IMR-90 (cell line): Measurements from ENCODE around the gene JPH3. TPM values are rescaled to one million over a fixed set of nuclear protein-coding genes. Genes with fewer than 3 reads are reported as not detected.

Experiments used
- ATAC-seq: fragments of 200-7000 bp; cut with Tn5 transposase; 2 replicates; pipeline ENCODE4 v1.9.1; 2020; ENCODE audit warnings: low read depth, mild to moderate bottlenecking, moderate library complexity
- BruUV-seq: library from RNA; stranded (reverse); fragments of 400-500 nt; replicated peaks from 2 replicates; lab custom pipeline; 2021; lab: Mats Ljungman, UMichigan
- CTCF ChIA-PET: fragments of 300-600 bp; formaldehyde crosslinking; extraction: SDS; loops from one replicate; lab custom pipeline; 2021; ENCODE audit warnings: antibody characterized with exemption; lab: Yijun Ruan, JAX
- POLR2A ChIA-PET: fragments of 300-600 bp; sonication (Branson Sonifier 250); formaldehyde crosslinking; loops from one replicate; lab custom pipeline; 2022; ENCODE audit warnings: antibody characterized with exemption; ENCODE audit not compliant: unreplicated experiment; lab: Charles Lee
- DNase-seq: peaks from one replicate; pipeline ENCODE4 v3.0.0; 2013
- H2AFZ ChIP-seq: replicated peaks from 2 replicates; pipeline ENCODE3; 2013; ENCODE audit warnings: low read length, mild to moderate bottlenecking; ENCODE audit not compliant: poor library complexity
- H2AK5ac ChIP-seq: 2 replicates; pipeline ENCODE4 v1.6.1; 2013; ENCODE audit warnings: low read depth, low read length, inconsistent platforms
- H2AK9ac ChIP-seq: replicated peaks from 2 replicates; pipeline ENCODE3; 2013; ENCODE audit warnings: mild to moderate bottlenecking, low read depth, low read length, moderate library complexity; ENCODE audit not compliant: poor library complexity
- H2BK120ac ChIP-seq: 2 replicates; pipeline ENCODE4 v1.6.1; 2013; ENCODE audit warnings: low read depth, low read length, inconsistent platforms
- H2BK15ac ChIP-seq: 3 replicates; pipeline ENCODE4 v1.6.1; 2013; ENCODE audit warnings: low read depth, low read length, inconsistent platforms
- H2BK20ac ChIP-seq: 2 replicates; pipeline ENCODE4 v1.6.1; 2013; ENCODE audit warnings: low read depth, mild to moderate bottlenecking, inconsistent platforms, low read length, moderate library complexity
- H2BK5ac ChIP-seq: 2 replicates; pipeline ENCODE4 v1.6.1; 2013; ENCODE audit warnings: mild to moderate bottlenecking, low read depth, low read length, inconsistent platforms; ENCODE audit not compliant: poor library complexity, severe bottlenecking
- H3K14ac ChIP-seq: replicated peaks from 2 replicates; pipeline ENCODE4 v1.6.1; 2013; ENCODE audit warnings: low read depth, low read length, inconsistent platforms
- H3K18ac ChIP-seq: 2 replicates; pipeline ENCODE4 v1.6.1; 2013; ENCODE audit warnings: low read depth, low read length, control low read depth
- H3K23ac ChIP-seq: 2 replicates; pipeline ENCODE4 v1.6.1; 2013; ENCODE audit warnings: low read depth, low read length, inconsistent platforms
- H3K27ac ChIP-seq: 2 replicates; pipeline ENCODE4 v1.5.1; 2013; ENCODE audit warnings: mild to moderate bottlenecking, control low read depth, low read length; ENCODE audit not compliant: insufficient read depth
- H3K27me3 ChIP-seq: 2 replicates; pipeline ENCODE4 v1.6.1; 2013; ENCODE audit warnings: low read length; ENCODE audit not compliant: control insufficient read depth, insufficient read depth
- H3K36me3 ChIP-seq: 2 replicates; pipeline ENCODE4 v1.6.1; 2013; ENCODE audit warnings: low read length, mixed read lengths; ENCODE audit not compliant: control insufficient read depth, insufficient read depth
- H3K4ac ChIP-seq: 2 replicates; pipeline ENCODE4 v1.6.1; 2013; ENCODE audit warnings: low read depth, low read length, inconsistent platforms
- H3K4me1 ChIP-seq: 2 replicates; pipeline ENCODE4 v1.6.1; 2013; ENCODE audit warnings: low read length, mixed read lengths; ENCODE audit not compliant: control insufficient read depth, insufficient read depth
- H3K4me2 ChIP-seq: 2 replicates; pipeline ENCODE4 v1.6.1; 2013; ENCODE audit warnings: low read depth, mild to moderate bottlenecking, control low read depth, low read length, moderate library complexity
- H3K4me3 ChIP-seq: 2 replicates; pipeline ENCODE4 v1.5.1; 2013; ENCODE audit warnings: low read depth, mild to moderate bottlenecking, control low read depth, low read length, moderate library complexity; ENCODE audit not compliant: insufficient read depth
- H3K56ac ChIP-seq: 2 replicates; pipeline ENCODE4 v1.6.1; 2013; ENCODE audit warnings: low read length, inconsistent platforms; ENCODE audit not compliant: insufficient read depth; ENCODE audit errors: extremely low read depth
- H3K79me1 ChIP-seq, 2 experiments: 2 replicates each; pipeline ENCODE4 v1.6.1; 2013; ENCODE audit warnings: low read length in 2 of 2, inconsistent platforms in 1 of 2, low read depth in 1 of 2
- H3K9ac ChIP-seq: 2 replicates; pipeline ENCODE4 v1.6.1; 2013; ENCODE audit warnings: low read depth, low read length, control low read depth
- H3K9me1 ChIP-seq: 2 replicates; pipeline ENCODE4 v1.6.1; 2013; ENCODE audit warnings: low read length, inconsistent platforms; ENCODE audit not compliant: insufficient read depth
- H3K9me3 ChIP-seq: 2 replicates; pipeline ENCODE4 v1.6.1; 2013; ENCODE audit warnings: low read length; ENCODE audit not compliant: control insufficient read depth, insufficient read depth
- H4K20me1 ChIP-seq: 2 replicates; pipeline ENCODE4 v1.6.1; 2013; ENCODE audit warnings: low read length, inconsistent platforms; ENCODE audit not compliant: insufficient read depth
- H4K5ac ChIP-seq: 2 replicates; pipeline ENCODE4 v1.6.1; 2013; ENCODE audit warnings: mild to moderate bottlenecking, low read depth, low read length, control low read depth
- H4K8ac ChIP-seq, 2 experiments: 2 replicates each; pipeline ENCODE4 v1.6.1; 2013; ENCODE audit warnings: low read depth in 2 of 2, low read length in 2 of 2, control low read depth in 1 of 2, inconsistent platforms in 1 of 2
- H4K91ac ChIP-seq: 2 replicates; pipeline ENCODE4 v1.6.1; 2013; ENCODE audit warnings: low read depth, low read length, inconsistent platforms; ENCODE audit not compliant: insufficient read depth
- FOS ChIP-seq: fragments of 150-350 bp; IDR thresholded peaks from 2 replicates; pipeline ENCODE4 v1.6.1; 2016; ENCODE audit warnings: low read depth, low read length
- WGBS, 2 experiments: methylation state at CpG; one replicate each; pipeline versions ENCODE4 v1.1.5 to v1.1.7; 2013; ENCODE audit warnings: missing lambda C conversion rate in 2 of 2; ENCODE audit not compliant: insufficient read length in 1 of 2; ENCODE audit errors: extremely low coverage in 2 of 2; 5-methylcytosine and 5-hydroxymethylcytosine counted together
- dilution Hi-C: fragments of 300-500 bp; cut with HindIII; formaldehyde crosslinking; loops from one replicate; pipeline ENCODE4 v1.14.3; 2018; ENCODE audit warnings: low sequenced_read_pairs; ENCODE audit not compliant: unreplicated experiment
- in situ Hi-C: fragments of 300-500 bp; cut with MboI; formaldehyde crosslinking; loops from 3 replicates; pipeline ENCODE4 v1.14.3; 2019; ENCODE audit warnings: low sequenced_read_pairs, inconsistent platforms, mixed read lengths
- intact Hi-C: fragments of 100-400 bp; cut with micrococcal nuclease; formaldehyde crosslinking; loops from 2 replicates; pipeline ENCODE4 v1.10.0; 2022
- polyA plus RNA-seq, 3 experiments: library from polyadenylated mRNA; depleted of rRNA; stranded (reverse); fragments of >200 nt; gene quantifications; 2 replicates each; pipeline ENCODE4 v1.2.3, GENCODE V29; 2012; ENCODE audit warnings: low replicate concordance in 1 of 3
- total RNA-seq: library from RNA; depleted of rRNA; stranded (reverse); fragments of >200 nt; gene quantifications from 2 replicates; pipeline ENCODE4 v1.2.3, GENCODE V29; 2012

JPH3 gene
- total and polyA plus RNA-seq, 2 of the 4 experiments (the other 2 are of a cell fraction), result 0.03 TPM; not detected in 1

DNA sequence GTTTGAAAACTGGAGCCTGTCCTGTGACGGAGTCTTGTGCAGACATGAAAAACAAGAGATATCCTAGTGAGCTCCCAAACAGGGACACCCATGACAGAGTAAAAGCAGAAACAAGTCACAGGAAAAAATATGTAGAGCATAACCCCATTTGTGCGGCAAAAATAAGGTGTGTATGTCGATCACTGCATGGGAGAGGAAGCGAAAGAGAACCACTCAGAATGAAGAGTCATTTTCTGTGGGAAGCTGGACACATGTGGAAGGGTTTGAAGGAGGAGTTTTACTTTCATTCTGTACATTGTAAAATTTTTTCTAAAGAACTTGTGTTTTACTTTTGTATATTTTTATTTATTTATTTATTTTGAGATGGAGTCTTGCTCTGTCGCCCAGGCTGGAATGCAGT lies 72.1 kb downstream of the JPH3 start:
- ChIA-PET POLR2A (no interaction called here), CTCF (no interaction called here)
- in situ Hi-C loops, result no loop called here

More for the DNA sequence above, 72.1 kb downstream of the JPH3 start:
- H4K8ac ChIP-seq, result no peak overlapping the region
- H3K9me1 ChIP-seq, result 0 out of 2 replicates have a peak, but pooled peaks cover 3% of the 10 kb centered on the region
- no peaks in the 10 kb centered on the region for H3K9me3 ChIP-seq
- no peak overlapping the region for H4K5ac ChIP-seq
- no peak overlapping the region for H2AK9ac ChIP-seq
- TF ChIP-seq FOS, result no peak
- no peak overlapping the region for H3K27ac ChIP-seq
- no peak overlapping the region for H3K56ac ChIP-seq
- DNase-seq (no peak), ATAC-seq (no peak)
- no peak overlapping the region for H2BK20ac ChIP-seq
- 100% methylated on average over 1 of the region's 5 CpGs; no CpG with 5 or more reads in 1 of the 2 experiments for whole genome bisulfite sequencing, 2 experiments
- no peak overlapping the region for H3K18ac ChIP-seq
- peaks cover 32% of the 10 kb centered on the region for H3K27me3 ChIP-seq
- H4K91ac ChIP-seq, result no peak overlapping the region
- no peak overlapping the region for H3K4me3 ChIP-seq
- no peak overlapping the region for H2AFZ ChIP-seq
- no peak overlapping the region for H3K23ac ChIP-seq
- no peak overlapping the region for H3K14ac ChIP-seq
- H3K79me1 ChIP-seq, result no peaks in the 10 kb centered on the region
- no peaks in the 10 kb centered on the region for H3K36me3 ChIP-seq
- dilution Hi-C loops, result no loop called here
- H3K4me1 ChIP-seq, result no peaks in the 10 kb centered on the region
- no peak overlapping the region for H2AK5ac ChIP-seq
- intact Hi-C loops, result no loop called here
- no peaks in the 10 kb centered on the region for H4K20me1 ChIP-seq
- no peak overlapping the region for H2BK120ac ChIP-seq
- H3K4ac ChIP-seq, result no peak overlapping the region
- H2BK15ac ChIP-seq, result no peak overlapping the region
- H3K4me2 ChIP-seq, result no peak overlapping the region
- no TSS peak for BruUV-seq
- no peak overlapping the region for H3K9ac ChIP-seq
- no peak overlapping the region for H2BK5ac ChIP-seq
